Stimulated activated CD8-positive, alpha-beta memory T cell treated with anti-CD3 and anti-CD28 coated beads, Interleukin-7, amount 100 ng/mL, for 48 hours (primary cell): ENCODE data around the gene LIN28B.
"Not testable (repeated sequence)": the region's sequence is repeated elsewhere in the genome, so short reads cannot be mapped to it uniquely, and the experiment has no call there.

Source experiments
- DNase-seq, 2 donors: peaks; one replicate each; pipeline ENCODE4 v3.0.0-alpha.2; 2020; ENCODE audit warnings: low read depth in 1 of 2; ENCODE audit errors: extremely low read depth in 1 of 2

LIN28B gene, protein sequence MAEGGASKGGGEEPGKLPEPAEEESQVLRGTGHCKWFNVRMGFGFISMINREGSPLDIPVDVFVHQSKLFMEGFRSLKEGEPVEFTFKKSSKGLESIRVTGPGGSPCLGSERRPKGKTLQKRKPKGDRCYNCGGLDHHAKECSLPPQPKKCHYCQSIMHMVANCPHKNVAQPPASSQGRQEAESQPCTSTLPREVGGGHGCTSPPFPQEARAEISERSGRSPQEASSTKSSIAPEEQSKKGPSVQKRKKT

GRCh38 chr6:104956731-104957294, at the start of gene LIN28B:
Gene LIN28B (plus strand): TSS chr6:104957107. CDS start chr6:104957251, 144 bp downstream.
- DNase-seq: no peak

GRCh38 chr6:104908031-104908887, 48.6 kb upstream of the LIN28B start:
- DNase-seq: no peak

- no peak for DNase-seq
These were observed 47.9 kb upstream of the LIN28B start for GRCh38 chr6:104908888-104909525.

GRCh38 chr6:104921896-104922295, 35.0 kb upstream of the LIN28B start:
- DNase-seq: no peak

DNA sequence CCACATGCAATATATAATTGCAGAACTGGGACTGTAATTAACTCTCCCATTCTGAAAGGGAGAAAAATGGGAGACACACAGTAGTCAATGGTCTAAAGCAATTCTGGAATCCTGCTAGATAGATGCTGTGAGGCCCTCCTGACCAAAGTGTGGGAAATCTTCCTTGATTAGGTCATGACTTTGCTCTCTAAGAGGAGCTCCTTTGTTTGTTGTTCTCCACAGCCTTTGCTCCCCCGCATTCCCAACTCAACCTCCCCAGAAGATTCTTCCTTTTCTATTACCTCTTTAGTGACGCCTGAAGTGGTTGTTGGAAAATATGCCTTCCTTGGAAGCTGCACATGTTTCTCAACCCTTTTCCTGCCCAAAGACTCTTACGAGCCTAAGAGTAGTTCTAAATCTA, 28.8 kb upstream of the LIN28B start:
- DNase-seq: no peak

- no peak for DNase-seq
These were observed 27.6 kb upstream of the LIN28B start for GRCh38 chr6:104929353-104929752.

DNA sequence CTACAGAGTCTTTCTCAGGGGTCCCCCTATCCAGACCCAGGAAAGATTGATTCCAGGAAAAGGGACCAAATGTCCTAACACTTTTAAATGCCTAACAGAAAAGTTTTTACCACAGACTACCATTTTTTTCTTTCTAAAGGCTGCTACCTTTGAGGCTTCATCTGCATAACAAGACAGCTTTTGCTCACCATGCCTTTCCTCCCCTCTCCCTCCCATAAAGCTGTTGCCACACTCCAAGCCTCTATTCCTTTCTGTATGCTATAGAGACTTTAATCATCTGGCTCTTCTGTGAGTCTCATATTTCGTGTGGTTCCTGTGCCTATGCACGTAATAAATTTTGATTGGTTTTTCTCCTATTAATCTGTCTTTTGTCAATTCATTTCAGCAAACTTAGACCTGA, 26.0 kb upstream of the LIN28B start:
- DNase-seq: no peak

DNA sequence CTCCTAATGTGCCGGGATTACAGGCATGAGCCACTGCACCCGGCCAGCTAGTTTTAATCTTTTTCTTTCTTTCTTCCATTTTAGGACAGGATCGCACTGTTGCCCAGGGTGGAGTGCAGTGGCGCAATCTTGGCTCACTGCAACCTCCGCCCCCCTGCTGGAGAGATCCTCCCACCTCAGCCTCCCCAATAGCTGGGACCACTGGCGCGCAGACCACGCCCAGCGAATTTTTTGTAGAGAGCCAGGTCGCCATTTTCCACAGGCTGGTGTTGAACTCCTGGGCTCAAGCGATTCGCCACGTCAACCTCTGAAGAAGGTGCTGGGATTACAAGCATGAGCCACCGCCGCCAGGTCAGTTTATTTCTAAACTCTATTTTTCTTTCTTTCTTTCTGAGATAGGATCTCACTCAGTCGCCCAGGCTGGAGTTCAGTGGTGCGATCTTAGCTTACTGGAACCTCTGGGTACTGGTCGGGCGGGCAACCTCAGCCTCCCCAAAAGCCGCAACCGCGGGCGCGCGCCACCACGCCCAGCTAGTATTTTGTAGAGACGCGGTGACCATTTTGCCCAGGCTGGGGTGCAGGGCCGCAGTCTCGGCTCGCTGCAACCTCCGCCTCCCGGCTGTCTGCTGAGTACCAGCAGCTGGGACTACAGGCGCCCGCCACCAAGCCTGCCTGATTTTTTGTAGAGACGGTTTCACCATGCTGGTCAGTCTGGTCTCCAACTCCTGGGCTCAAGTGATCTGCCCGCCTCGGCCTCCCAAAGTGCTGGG, 20.0 kb upstream of the LIN28B start:
- DNase-seq: no peak

GRCh38 chr6:104940238-104940892, 16.5 kb upstream of the LIN28B start:
- DNase-seq: no peak

DNA sequence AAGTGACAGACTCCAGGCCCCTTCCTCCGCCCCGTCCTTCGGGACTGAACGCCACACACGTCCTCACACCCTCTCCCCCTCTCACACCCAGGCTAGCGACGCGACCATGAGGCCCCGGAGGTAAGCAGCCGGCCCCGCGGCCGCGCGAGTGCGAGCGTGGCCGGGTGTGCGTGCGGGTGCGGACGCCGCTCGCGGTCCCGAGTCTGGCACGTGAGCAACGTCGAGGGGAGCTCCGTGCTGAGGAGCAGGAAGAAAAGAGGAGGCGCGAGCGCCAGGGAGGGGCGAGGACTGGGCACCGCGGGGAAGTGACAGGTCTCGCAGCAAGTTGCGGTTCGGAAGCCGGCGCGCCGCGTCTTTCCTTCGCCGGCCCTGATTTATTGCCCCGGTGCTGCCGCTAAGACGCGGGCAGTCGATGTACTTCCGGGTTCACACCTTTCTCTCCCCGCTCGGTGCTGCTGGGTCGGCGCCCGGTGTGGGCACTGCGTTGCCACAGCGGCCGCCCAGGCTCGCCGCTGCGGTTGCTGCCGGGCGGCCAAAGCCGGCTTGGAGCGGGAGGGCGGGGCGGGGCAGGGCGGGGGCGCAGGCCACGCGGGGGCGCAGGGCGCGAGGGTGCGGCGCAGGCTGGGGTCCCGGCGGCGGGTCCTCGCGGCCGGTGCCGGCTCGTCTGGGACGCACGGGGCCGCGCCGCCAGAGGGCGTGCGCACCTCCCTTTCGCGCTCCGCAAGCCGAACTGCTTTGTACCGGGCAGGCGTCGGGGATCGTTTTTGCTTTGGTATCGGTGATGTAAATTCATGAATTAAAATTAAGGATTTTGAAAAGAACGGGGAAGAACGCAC, 15.8 kb upstream of the LIN28B start:
- peak in 1 of 2 donors; percentile 11 for DNase-seq

DNA sequence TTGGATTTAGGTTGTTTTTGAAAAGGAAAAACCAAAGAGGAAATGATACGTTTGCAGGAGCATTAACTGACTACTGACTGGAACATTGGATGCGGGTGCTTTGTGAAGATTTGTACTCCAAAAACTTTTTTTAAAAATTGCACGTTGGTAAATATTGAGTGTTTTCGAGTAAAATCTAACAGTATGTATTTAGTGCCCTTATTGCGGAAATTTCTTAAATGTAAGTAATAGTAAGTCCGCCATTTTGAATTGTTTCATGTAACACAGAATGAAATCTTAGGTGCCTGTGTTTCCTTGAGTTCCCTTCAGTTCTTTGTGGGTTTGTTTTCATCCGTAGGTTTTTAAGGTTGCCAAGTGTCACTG, 15.2 kb upstream of the LIN28B start:
- DNase-seq: no peak

DNA sequence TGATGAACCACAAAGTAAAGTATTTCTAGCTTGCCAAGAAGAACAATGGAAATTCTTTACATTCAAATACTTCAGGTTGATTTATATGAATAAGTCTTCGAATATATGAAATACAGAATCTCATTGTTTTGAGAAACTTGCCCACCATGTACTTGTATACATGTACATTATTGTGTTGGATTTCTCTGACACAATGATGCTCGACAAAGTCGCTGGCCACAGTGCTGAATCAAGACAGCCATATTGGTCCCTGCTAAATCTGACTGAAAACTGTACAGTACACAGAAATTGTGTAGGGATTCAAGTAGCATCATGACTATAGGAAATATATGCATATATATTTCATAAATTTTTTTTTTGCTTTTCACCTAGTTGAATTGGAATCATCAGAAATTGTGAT, 13.1 kb upstream of the LIN28B start:
- no peak for DNase-seq

DNA sequence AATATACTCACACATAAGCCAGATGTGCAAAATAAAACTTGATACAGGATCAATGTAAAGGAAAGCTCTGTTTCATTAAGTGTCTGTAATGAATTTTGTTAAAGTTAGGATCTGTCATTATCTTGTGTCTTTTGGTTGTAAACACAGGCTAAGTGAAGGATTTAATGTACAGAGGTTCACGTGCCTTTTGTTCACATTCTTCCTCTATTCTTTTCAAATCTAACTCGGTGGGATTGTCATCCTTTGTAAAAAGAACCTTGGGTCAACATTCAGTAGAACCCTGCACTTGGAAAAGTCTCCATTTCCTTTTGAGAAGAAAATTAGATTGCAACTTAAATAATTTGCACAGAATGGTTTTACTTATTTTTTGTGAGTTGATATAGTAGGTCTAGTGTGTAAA, 7.7 kb upstream of the LIN28B start:
- no peak for DNase-seq

DNA sequence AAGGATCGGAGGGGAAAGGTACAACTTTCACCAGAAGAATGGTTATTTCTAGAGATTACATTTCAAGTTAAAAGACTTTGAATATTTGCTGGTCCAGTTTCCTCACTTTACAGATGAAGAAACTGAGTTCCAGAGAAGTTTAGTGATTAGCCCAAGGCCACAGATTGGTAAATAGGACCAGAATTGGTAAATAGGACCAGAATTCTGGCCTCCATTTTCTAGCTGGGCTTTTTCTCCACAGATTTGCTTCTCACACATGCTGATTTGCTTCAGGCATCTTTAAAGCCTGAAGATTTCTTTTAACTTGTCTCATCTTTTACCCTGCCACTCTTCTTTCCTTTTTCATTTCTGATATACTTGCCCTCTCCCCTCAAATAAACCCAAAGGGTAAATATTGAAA, 5.2 kb upstream of the LIN28B start:
- DNase-seq: no peak

DNA sequence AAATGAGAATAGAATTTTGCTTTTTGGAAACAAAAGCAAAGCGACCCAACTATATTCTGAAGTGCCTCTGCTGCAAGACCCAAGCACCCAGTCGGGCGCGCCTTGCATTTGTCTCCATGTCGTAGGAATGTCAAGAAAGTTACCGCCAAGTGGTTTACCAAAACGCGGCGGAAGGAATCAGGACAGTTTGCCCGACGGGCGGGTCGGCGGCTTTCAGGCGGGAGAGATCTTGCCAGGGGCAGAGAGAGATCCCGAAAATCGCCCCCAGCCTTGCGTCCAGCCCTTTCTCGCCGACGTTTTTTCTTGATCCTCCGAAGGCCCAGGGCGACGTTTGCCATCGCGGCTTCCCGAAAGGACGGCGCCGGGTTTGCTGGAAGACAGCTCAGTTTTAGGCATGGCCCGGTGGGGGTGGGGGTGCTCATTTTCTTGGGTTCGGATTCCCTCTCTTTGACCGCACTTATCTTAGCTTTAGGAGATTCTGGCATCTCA, 4.0 kb upstream of the LIN28B start:
- no peak for DNase-seq

DNA sequence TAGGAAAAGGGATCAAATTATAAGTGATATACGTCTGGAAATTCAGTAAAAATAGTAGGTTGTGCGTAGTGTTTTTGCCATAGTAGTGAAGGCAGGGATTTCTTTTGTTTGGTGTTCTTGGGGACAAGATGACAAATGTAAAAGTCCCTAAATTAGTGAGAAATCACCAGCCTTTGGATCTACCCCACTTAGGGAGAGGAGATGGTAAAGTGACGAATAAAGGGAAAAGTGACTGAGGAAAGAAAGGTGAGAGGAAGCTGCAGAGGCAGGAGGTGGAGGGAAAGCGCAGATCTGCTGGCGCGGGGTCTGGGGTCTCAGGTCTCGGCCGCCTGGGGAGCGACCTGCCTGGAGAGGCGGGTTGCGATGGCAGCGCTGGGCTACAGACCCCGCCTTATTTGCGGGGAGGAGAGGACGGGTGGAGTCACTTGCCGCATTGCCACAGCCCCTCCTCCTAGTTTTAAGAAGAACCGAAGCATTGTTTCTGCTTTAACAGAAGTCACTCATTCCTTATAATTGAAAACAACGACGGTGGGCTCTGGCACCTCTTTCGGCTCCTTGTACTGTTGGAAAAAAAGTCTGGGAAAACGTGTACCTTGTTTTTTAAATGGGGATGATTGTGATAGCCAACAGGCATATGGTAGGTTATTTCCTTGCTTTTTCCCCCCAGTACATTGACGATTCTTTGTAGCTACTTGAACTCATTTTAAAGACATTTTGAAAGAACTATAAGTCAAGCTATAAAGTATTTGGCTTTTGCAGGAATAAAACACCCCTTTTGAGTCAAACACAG, 3.3 kb upstream of the LIN28B start:
- DNase-seq: not testable (repeated sequence)

DNA sequence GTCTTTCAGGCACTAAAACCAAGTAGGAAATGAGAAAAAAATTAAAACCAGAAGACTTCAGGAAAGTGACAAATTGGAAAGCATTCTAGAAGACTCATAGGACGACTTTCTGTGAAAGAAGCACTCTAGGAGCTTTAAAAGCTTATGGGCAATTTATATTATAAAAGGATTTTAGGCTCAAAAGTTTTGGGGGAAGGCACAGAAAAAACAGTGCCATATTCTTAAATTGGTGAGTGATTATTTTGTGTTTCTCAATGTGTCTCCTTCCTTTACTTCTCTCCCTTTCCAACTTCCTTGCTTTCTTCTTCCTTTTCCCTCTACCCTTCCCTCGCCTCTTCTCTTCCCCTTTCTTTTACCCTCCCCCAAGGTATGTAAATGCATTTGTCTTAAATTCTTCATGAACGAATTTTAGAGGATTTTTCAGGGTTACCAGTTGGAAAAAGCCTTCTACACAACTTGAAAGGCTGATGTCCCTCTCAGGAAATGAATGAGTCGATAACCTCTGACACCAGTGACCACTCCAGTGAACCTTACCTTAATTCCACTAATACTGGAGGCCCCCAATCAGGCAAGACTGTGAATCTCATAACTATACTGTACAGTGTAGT, 2.6 kb upstream of the LIN28B start:
- DNase-seq: no peak

DNA sequence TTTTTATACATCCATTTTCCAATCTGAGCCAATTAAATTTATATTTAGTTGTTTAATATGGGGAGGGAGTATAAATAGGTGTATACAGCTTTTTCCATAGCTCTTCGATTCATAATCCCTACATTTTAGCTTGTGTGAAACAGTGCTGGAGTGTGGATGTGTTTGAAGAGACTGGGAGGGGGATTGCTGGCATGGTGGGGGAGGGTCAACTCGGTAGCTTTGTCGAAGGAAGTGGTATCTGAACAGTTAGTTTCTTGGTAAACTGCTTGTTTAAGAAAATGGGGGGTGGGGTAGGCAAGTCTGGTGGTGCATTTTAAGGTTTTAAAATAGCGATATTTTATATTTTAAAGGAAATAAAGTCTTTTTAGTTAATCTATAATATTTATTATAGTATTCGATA, 1.4 kb upstream of the LIN28B start:
- no peak for DNase-seq
